K562 (cell line): ENCODE measurements around the gene AGAP1. TPM values are rescaled to one million over a fixed set of nuclear protein-coding genes. Genes with fewer than 3 reads are reported as not detected.

Experiments used
- ATAC-seq: fragments of 200-7000 bp; cut with Tn5 transposase; 3 replicates; pipeline ENCODE4 v1.9.1; 2020; ENCODE audit warnings: moderate library complexity
- BruUV-seq: library from RNA; stranded (reverse); fragments of 400-500 nt; replicated peaks from 2 replicates; lab custom pipeline; 2021; lab: Mats Ljungman, UMichigan
- CTCF ChIA-PET: fragments of 300-600 bp; formaldehyde crosslinking; extraction: SDS; loops from one replicate; lab custom pipeline; 2021; ENCODE audit warnings: low intra/inter-chr PET ratio; lab: Yijun Ruan, JAX
- POLR2A ChIA-PET: fragments of 300-600, 350-650 bp; sonication (Branson Sonifier 250); formaldehyde crosslinking; extraction: SDS; loops from one replicate; lab custom pipeline; 2021; ENCODE audit warnings: antibody characterized with exemption, inconsistent platforms; lab: Yijun Ruan, JAX
- DNase-seq, 4 experiments: peaks; one replicate each; pipeline versions ENCODE4 v3.0.0 to v3.0.0-alpha.2; 2011 to 2018; ENCODE audit warnings: low spot score in 3 of 4, mixed read lengths in 3 of 4; ENCODE audit errors: extremely low read depth in 1 of 4
- FAIRE-seq: peaks from 2 replicates; lab custom pipeline; 2011; peaks lifted over from hg19 to GRCh38; lab: Jason Lieb, UNC
- H2AFZ ChIP-seq: 2 replicates; pipeline ENCODE4 v1.6.0; 2011; ENCODE audit warnings: low read depth, low read length, control low read depth, inconsistent platforms
- H3K27ac ChIP-seq: fragments of 200-600 bp; 3 replicates; pipeline ENCODE4 v1.8.0; 2011; ENCODE audit warnings: low read depth, mild to moderate bottlenecking, control low read depth, inconsistent platforms, low read length, moderate library complexity, mixed read lengths; ENCODE audit errors: extremely low read depth
- H3K27me3 ChIP-seq, 2 experiments: fragments of 300-600 bp in 1 of 2; 2 replicates in 1 of 2; 3 replicates in 1 of 2; pipeline versions ENCODE4 v1.6.0 to v1.8.0; 2011; ENCODE audit warnings: inconsistent platforms in 2 of 2, low read length in 2 of 2, mild to moderate bottlenecking in 1 of 2, mixed read lengths in 1 of 2, moderate library complexity in 1 of 2; ENCODE audit not compliant: control insufficient read depth in 2 of 2, insufficient read depth in 2 of 2
- H3K36me3 ChIP-seq: fragments of 300-600 bp; 3 replicates; pipeline ENCODE4 v1.8.0; 2011; ENCODE audit warnings: mild to moderate bottlenecking, low read length, inconsistent platforms; ENCODE audit not compliant: control insufficient read depth, insufficient read depth
- H3K4me1 ChIP-seq, 2 experiments: fragments of 200-600 bp in 1 of 2; replicated peaks in 1 of 2; 2 replicates in 1 of 2; 3 replicates in 1 of 2; pipeline versions ENCODE4 v1.5.1 to v1.8.0; 2011; ENCODE audit warnings: inconsistent platforms in 2 of 2, low read length in 2 of 2, mild to moderate bottlenecking in 1 of 2, mixed read lengths in 1 of 2, moderate library complexity in 1 of 2; ENCODE audit not compliant: control insufficient read depth in 2 of 2, insufficient read depth in 2 of 2
- H3K4me2 ChIP-seq: 2 replicates; pipeline ENCODE4 v1.6.1; 2011; ENCODE audit warnings: low read length, control low read depth, inconsistent platforms, mixed read lengths; ENCODE audit not compliant: insufficient read depth
- H3K4me3 ChIP-seq: fragments of 200-600 bp; sonication (generic), shearing (Covaris generic); 2 replicates; pipeline ENCODE4 v1.5.1; 2016; ENCODE audit warnings: control low read depth, inconsistent platforms
- H3K79me2 ChIP-seq: fragments of 200-600 bp; 3 replicates; pipeline ENCODE4 v1.8.0; 2011; ENCODE audit warnings: low read length, inconsistent platforms; ENCODE audit not compliant: control insufficient read depth, insufficient read depth
- H3K9ac ChIP-seq, 2 experiments: 2 replicates each; pipeline versions ENCODE4 v1.6.0 to v1.6.1; 2011; ENCODE audit warnings: low read depth in 2 of 2, low read length in 2 of 2, control low read depth in 1 of 2, inconsistent platforms in 1 of 2, mild to moderate bottlenecking in 1 of 2, mixed read lengths in 1 of 2; ENCODE audit not compliant: insufficient read depth in 1 of 2
- H3K9me1 ChIP-seq: one replicate; pipeline ENCODE4 v1.6.0; 2011; ENCODE audit warnings: inconsistent platforms, mild to moderate bottlenecking, low read length, moderate library complexity; ENCODE audit not compliant: control insufficient read depth, insufficient read depth
- H3K9me3 ChIP-seq: replicated peaks from 2 replicates; pipeline ENCODE4 v1.5.1; 2011; ENCODE audit warnings: low read depth, low read length, inconsistent platforms; ENCODE audit not compliant: control insufficient read depth, insufficient read depth
- H4K20me1 ChIP-seq: replicated peaks from 2 replicates; pipeline ENCODE4 v1.6.1; 2011; ENCODE audit warnings: low read length, inconsistent platforms, mixed read lengths; ENCODE audit not compliant: control insufficient read depth, insufficient read depth
- CBX3 ChIP-seq, 2 experiments: IDR thresholded peaks; 1 replicate in 1 of 2; 2 replicates in 1 of 2; pipeline ENCODE4 v1.6.1; 2012; ENCODE audit warnings: inconsistent platforms in 2 of 2, low read length in 2 of 2, borderline replicate concordance in 1 of 2, control low read depth in 1 of 2
- CTCF ChIP-seq, 3 experiments: IDR thresholded peaks in 2 of 3; conservative IDR thresholded peaks in 1 of 3; 2 replicates each; pipeline ENCODE4 v1.5.1; 2011 to 2012; ENCODE audit warnings: low read length in 3 of 3, mild to moderate bottlenecking in 3 of 3, control low read depth in 2 of 3, improper control_type of control experiment in 1 of 3, inconsistent platforms in 1 of 3, low read depth in 1 of 3, mixed read lengths in 1 of 3, moderate library complexity in 1 of 3; ENCODE audit not compliant: insufficient read depth in 2 of 3
- HNRNPUL1 ChIP-seq: fragments of 200-400 bp; formaldehyde crosslinking; IDR thresholded peaks from 2 replicates; pipeline ENCODE4 v1.6.1; 2017; ENCODE audit warnings: low read length
- MTA1 ChIP-seq: fragments of 450-650 bp; IDR thresholded peaks from 2 replicates; pipeline ENCODE4 v1.6.1; 2017; ENCODE audit warnings: borderline replicate concordance
- RAD21 ChIP-seq, 2 experiments: fragments of 250-450 bp in 1 of 2; fragments of 450-650 bp in 1 of 2; sonication (Bioruptor Pico) in 1 of 2; formaldehyde crosslinking in 1 of 2; IDR thresholded peaks in 1 of 2; conservative IDR thresholded peaks in 1 of 2; 2 replicates each; pipeline versions ENCODE4 v1.4.0 to v1.8.0; 2020 to 2022; ENCODE audit warnings: mild to moderate bottlenecking in 2 of 2, moderate library complexity in 1 of 2
- TFAP4 ChIP-seq: sonication (generic); formaldehyde crosslinking; IDR thresholded peaks from 2 replicates; pipeline ENCODE4 v1.8.0; 2022; ENCODE audit warnings: missing genetic modification reagents, mild to moderate bottlenecking, moderate library complexity, borderline replicate concordance
- WGBS: fragments of 100-300 bp; shearing (Covaris generic); methylation state at CpG from one replicate; pipeline ENCODE4 v1.1.6; 2016; ENCODE audit warnings: low coverage, mixed read lengths; ENCODE audit not compliant: insufficient coverage; ENCODE audit errors: missing lambda C conversion rate; 5-methylcytosine and 5-hydroxymethylcytosine counted together
- in situ Hi-C: fragments of 300-500 bp; cut with MboI; formaldehyde crosslinking; loops from 4 replicates; pipeline ENCODE4 v1.15.0; 2018; ENCODE audit warnings: inconsistent platforms, mixed read lengths
- intact Hi-C: fragments of 100-400 bp; cut with micrococcal nuclease; formaldehyde crosslinking; loops from 2 replicates; pipeline ENCODE4 v1.14.2; 2022
- polyA plus RNA-seq, 8 experiments: library from polyadenylated mRNA; depleted of rRNA in 4 of 8; stranded (reverse) in 5 of 8; unstranded in 3 of 8; fragments of >200 nt; fragmentation: Nextera tagmentation in 2 of 8; fragmentation: Illumina TruSeq in 1 of 8; extraction: Ambion mirVana in 2 of 8; extraction: Trizol in 1 of 8; gene quantifications; 2 replicates each; pipeline versions ENCODE4 v1.2.1 to v1.2.3, GENCODE V29; 2011 to 2014; ENCODE audit warnings: inconsistent platforms in 1 of 8, missing spikeins in 1 of 8
- total RNA-seq, 7 experiments: library from RNA; depleted of rRNA in 6 of 7; stranded (reverse); fragments of >200 nt in 6 of 7; fragmentation: Illumina TruSeq in 2 of 7; extraction: Trizol in 2 of 7; gene quantifications; 2 replicates each; pipeline versions ENCODE4 v1.2.1 to v1.2.3, GENCODE V29; 2011 to 2021; ENCODE audit warnings: low replicate concordance in 1 of 7

AGAP1 gene
- total and polyA plus RNA-seq, 9 of the 15 experiments (the other 6 are each of a cell fraction or from before 2014, with no cell fraction given), result 1.3 to 24.0 (median 10.6) TPM

GRCh38 chr2:235642446-235643098 is 148.7 kb downstream of the AGAP1 start:
- H3K36me3 ChIP-seq, result no peaks in the 10 kb centered on the region
- no peak overlapping the region for H3K27ac ChIP-seq
- no peak overlapping the region for H3K4me2 ChIP-seq
- intact Hi-C loops, result loop anchor here (5.0 kb wide), 1 partner anchor 105 kb away; no protein-coding TSS in a partner anchor
- H3K9me1 ChIP-seq, result peaks cover 3% of the 10 kb centered on the region
- WGBS, result 49% methylated on average over 9 of the region's 9 CpGs
- FAIRE-seq, result no peak
- H3K9ac ChIP-seq, result no peak overlapping the region
- no peaks in the 10 kb centered on the region for H3K27me3 ChIP-seq
- peak; percentile 39; the same call in 1 of the 2 replicates for TF ChIP-seq TFAP4 (CRISPR knock-in tag)
- TF ChIP-seq MTA1, result no peak
- TF ChIP-seq RAD21 (CRISPR knock-in tag; conservative IDR thresholded peaks at IDR 0.05 in 1 of 2, IDR thresholded peaks at IDR 0.05 in 1 of 2), result 0 out of 4 replicates have a peak, but pooled peaks of 1 of the 2 experiments have one; percentile 3
- TF ChIP-seq HNRNPUL1, result no peak
- no peak for TF ChIP-seq CBX3 (IDR thresholded peaks at IDR 0.05; ENCODE audit: borderline replicate concordance in 1 of 2, low read length in 2 of 2)
- peak in 2 of 3 experiments; percentile 9 to 18; a peak in 1 of 6 replicates for TF ChIP-seq CTCF (IDR thresholded peaks at IDR 0.05 in 2 of 3, conservative IDR thresholded peaks at IDR 0.05 in 1 of 3; ENCODE audit: insufficient read depth in 2 of 3, low read depth in 1 of 3, low read length in 3 of 3)
- peaks cover 12 to 38% of the 10 kb centered on the region in 2 experiments; a peak in 4 of 5 replicates for H3K4me1 ChIP-seq
- peak; percentile 31; the same call in 2 of the 3 replicates for ATAC-seq
- peaks cover 66% of the 10 kb centered on the region for H4K20me1 ChIP-seq
- no peak overlapping the region for H3K4me3 ChIP-seq
- no peaks in the 10 kb centered on the region for H3K9me3 ChIP-seq
- POLR2A ChIA-PET, result no interaction called here
- H3K79me2 ChIP-seq, result peaks cover 51% of the 10 kb centered on the region
- peak in 1 of 4 experiments; percentile 9 for DNase-seq
- CTCF ChIA-PET, result no interaction called here
- no peak overlapping the region for H2AFZ ChIP-seq
- in situ Hi-C loops, result no loop called here
- BruUV-seq, result no TSS peak
